HEK293 (cell line): Measurements from ENCODE around the gene TMEM238L.

Experiments
- CTCF ChIA-PET: fragments of 350-600 bp; formaldehyde crosslinking; extraction: SDS; loops from one replicate; lab custom pipeline; 2021; ENCODE audit warnings: antibody characterized with exemption; lab: Yijun Ruan, JAX
- POLR2A ChIA-PET: fragments of 300-600 bp; formaldehyde crosslinking; extraction: SDS; loops from one replicate; lab custom pipeline; 2020; ENCODE audit warnings: antibody characterized with exemption, inconsistent platforms; lab: Yijun Ruan, JAX
- H3K27ac ChIP-seq: fragments of 200-500 bp; sonication (Bioruptor generic); 2 replicates; pipeline ENCODE4 v1.5.1; 2014; ENCODE audit warnings: low read depth, low read length, control low read depth, inconsistent platforms; ENCODE audit errors: extremely low read depth
- H3K36me3 ChIP-seq, 2 experiments: fragments of 200-500 bp in 1 of 2; sonication (Bioruptor generic) in 1 of 2; 1 replicate in 1 of 2; 2 replicates in 1 of 2; pipeline ENCODE4 v1.5.1; 2014 to 2017; ENCODE audit warnings: inconsistent platforms in 2 of 2, low read length in 2 of 2; ENCODE audit not compliant: control insufficient read depth in 2 of 2, insufficient read depth in 1 of 2
- H3K4me1 ChIP-seq: fragments of 200-500 bp; sonication (Bioruptor generic); 2 replicates; pipeline ENCODE4 v1.5.1; 2014; ENCODE audit warnings: mild to moderate bottlenecking, low read length, inconsistent platforms; ENCODE audit not compliant: control insufficient read depth, insufficient read depth
- H3K4me3 ChIP-seq: 2 replicates; pipeline ENCODE4 v1.5.1; 2011; ENCODE audit warnings: low read depth, mild to moderate bottlenecking, control low read depth, low read length, moderate library complexity
- H3K9me3 ChIP-seq: fragments of 200-500 bp; sonication (Bioruptor generic); 2 replicates; pipeline ENCODE4 v1.5.1; 2014; ENCODE audit warnings: low read depth, low read length, inconsistent platforms; ENCODE audit not compliant: control insufficient read depth, insufficient read depth
- GLI2 ChIP-seq: fragments of 450-650 bp; formaldehyde crosslinking; IDR thresholded peaks from 2 replicates; pipeline ENCODE4; 2017; ENCODE audit warnings: missing biosample characterization, missing genetic modification characterization, low read depth, borderline replicate concordance
- GLIS2 ChIP-seq: fragments of 450-650 bp; formaldehyde crosslinking; IDR thresholded peaks from 2 replicates; pipeline ENCODE4 v1.5.1; 2016; ENCODE audit warnings: missing biosample characterization, missing genetic modification characterization
- IKZF3 ChIP-seq: fragments of 450-650 bp; IDR thresholded peaks from 2 replicates; pipeline ENCODE4 v1.5.0; 2018; ENCODE audit warnings: missing biosample characterization, mild to moderate bottlenecking, missing genetic modification characterization, moderate library complexity
- MYNN ChIP-seq: fragments of 450-650 bp; formaldehyde crosslinking; IDR thresholded peaks from 2 replicates; pipeline ENCODE4 v1.5.1; 2016; ENCODE audit warnings: missing biosample characterization, missing genetic modification characterization, borderline replicate concordance
- YY1 ChIP-seq: fragments of 450-650 bp; formaldehyde crosslinking; IDR thresholded peaks from 2 replicates; pipeline ENCODE4 v1.5.1; 2018; ENCODE audit warnings: missing biosample characterization, missing genetic modification characterization
- YY2 ChIP-seq: fragments of 450-650 bp; formaldehyde crosslinking; IDR thresholded peaks from 2 replicates; pipeline ENCODE4 v1.5.1; 2016; ENCODE audit warnings: missing biosample characterization, missing genetic modification characterization
- ZBTB17 ChIP-seq: fragments of 450-650 bp; formaldehyde crosslinking; IDR thresholded peaks from 2 replicates; pipeline ENCODE4 v1.5.1; 2016; ENCODE audit warnings: missing biosample characterization, missing genetic modification characterization
- ZBTB20 ChIP-seq: fragments of 450-650 bp; formaldehyde crosslinking; IDR thresholded peaks from 2 replicates; pipeline ENCODE4 v1.5.1; 2016; ENCODE audit warnings: missing biosample characterization, missing genetic modification characterization
- ZBTB44 ChIP-seq: fragments of 450-650 bp; IDR thresholded peaks from 2 replicates; pipeline ENCODE4 v1.5.1; 2018; ENCODE audit warnings: missing biosample characterization, mild to moderate bottlenecking, missing genetic modification characterization
- ZBTB48 ChIP-seq: fragments of 450-650 bp; formaldehyde crosslinking; IDR thresholded peaks from 2 replicates; pipeline ENCODE4 v1.5.1; 2016; ENCODE audit warnings: missing biosample characterization, missing genetic modification characterization
- ZBTB49 ChIP-seq: fragments of 450-650 bp; formaldehyde crosslinking; IDR thresholded peaks from 2 replicates; pipeline ENCODE4 v1.5.1; 2016; ENCODE audit warnings: missing biosample characterization, missing genetic modification characterization, low read depth
- ZNF138 ChIP-seq: fragments of 450-650 bp; formaldehyde crosslinking; IDR thresholded peaks from 2 replicates; pipeline ENCODE4 v1.5.1; 2016; ENCODE audit warnings: missing biosample characterization, missing genetic modification characterization, borderline replicate concordance
- ZNF140 ChIP-seq: fragments of 450-650 bp; formaldehyde crosslinking; IDR thresholded peaks from 2 replicates; pipeline ENCODE4 v1.5.1; 2016; ENCODE audit warnings: missing biosample characterization, missing genetic modification characterization
- ZNF214 ChIP-seq: fragments of 450-650 bp; formaldehyde crosslinking; IDR thresholded peaks from 2 replicates; pipeline ENCODE4 v1.5.1; 2017; ENCODE audit warnings: missing biosample characterization, mild to moderate bottlenecking, missing genetic modification characterization, borderline replicate concordance
- ZNF426 ChIP-seq: fragments of 450-650 bp; formaldehyde crosslinking; IDR thresholded peaks from 2 replicates; pipeline ENCODE4 v1.5.1; 2017; ENCODE audit warnings: missing biosample characterization, missing genetic modification characterization, mild to moderate bottlenecking, inconsistent platforms, moderate library complexity
- ZNF473 ChIP-seq: fragments of 450-650 bp; formaldehyde crosslinking; IDR thresholded peaks from 2 replicates; pipeline ENCODE4 v1.5.1; 2017; ENCODE audit warnings: missing biosample characterization, missing genetic modification characterization
- ZNF521 ChIP-seq: fragments of 450-650 bp; formaldehyde crosslinking; IDR thresholded peaks from 2 replicates; pipeline ENCODE4 v1.5.1; 2017; ENCODE audit warnings: missing biosample characterization, mild to moderate bottlenecking, missing genetic modification characterization
- ZNF548 ChIP-seq: fragments of 450-650 bp; formaldehyde crosslinking; IDR thresholded peaks from 2 replicates; pipeline ENCODE4 v1.5.1; 2016; ENCODE audit warnings: missing biosample characterization, missing genetic modification characterization
- ZNF621 ChIP-seq: fragments of 450-650 bp; formaldehyde crosslinking; IDR thresholded peaks from 2 replicates; pipeline ENCODE4 v1.5.1; 2017; ENCODE audit warnings: missing biosample characterization, missing genetic modification characterization
- ZNF664 ChIP-seq: fragments of 450-650 bp; formaldehyde crosslinking; IDR thresholded peaks from 2 replicates; pipeline ENCODE4 v1.5.1; 2016; ENCODE audit warnings: missing biosample characterization, missing genetic modification characterization
- ZNF768 ChIP-seq: fragments of 450-650 bp; formaldehyde crosslinking; IDR thresholded peaks from 2 replicates; pipeline ENCODE4 v1.5.1; 2018; ENCODE audit warnings: missing biosample characterization, mild to moderate bottlenecking, missing genetic modification characterization
- ZNF830 ChIP-seq: fragments of 450-650 bp; IDR thresholded peaks from 2 replicates; pipeline ENCODE4 v1.5.0; 2018; ENCODE audit warnings: missing biosample characterization, missing genetic modification characterization, low read depth, mild to moderate bottlenecking, moderate library complexity
- ZSCAN30 ChIP-seq: fragments of 450-650 bp; IDR thresholded peaks from 2 replicates; pipeline ENCODE4 v1.5.1; 2018; ENCODE audit warnings: missing biosample characterization, mild to moderate bottlenecking, missing genetic modification characterization, moderate library complexity
- TF ChIP-seq, protein P1 (sequence below): fragments of 450-650 bp; IDR thresholded peaks from 2 replicates; pipeline ENCODE4 v1.5.1; 2018; ENCODE audit warnings: missing biosample characterization, missing genetic modification characterization
- TF ChIP-seq, protein P2 (sequence below): fragments of 450-650 bp; formaldehyde crosslinking; IDR thresholded peaks from 2 replicates; pipeline ENCODE4 v1.5.1; 2016; ENCODE audit warnings: missing biosample characterization, missing genetic modification characterization

TMEM238L gene

DNA sequence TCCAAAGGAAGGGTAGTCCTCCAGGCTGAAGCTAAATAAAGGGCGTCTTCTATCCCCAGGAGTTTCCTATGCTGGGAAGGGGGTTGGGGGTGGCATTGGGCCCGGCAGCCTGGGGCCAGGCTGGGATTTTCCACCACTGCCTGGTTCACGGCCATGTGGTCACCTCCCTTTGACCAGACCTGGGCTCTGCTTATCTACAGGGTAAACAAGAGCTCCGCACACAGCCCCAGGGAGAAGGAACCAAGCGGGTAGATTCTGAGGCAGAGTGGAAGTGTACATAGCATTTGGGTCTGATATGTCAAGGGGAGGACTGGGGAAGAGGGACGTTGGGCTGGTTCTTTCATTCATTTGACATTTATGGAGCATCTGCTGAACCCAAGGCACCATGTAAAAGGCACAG lies 46.8 kb downstream of the TMEM238L start:
- ChIA-PET POLR2A (no interaction called here), CTCF (interaction anchor here (1.0 kb wide), 1 partner anchor 88 kb away, joined by 4 read pairs; no protein-coding TSS in a partner anchor)
- Histone ChIP-seq H3K9me3 (no peaks in the 10 kb centered on the region), H3K36me3 (no peaks in the 10 kb centered on the region), H3K27ac (no peak overlapping the region), H3K4me1 (no peaks in the 10 kb centered on the region), H3K4me3 (no peak overlapping the region)
- TF ChIP-seq, protein P1, sequence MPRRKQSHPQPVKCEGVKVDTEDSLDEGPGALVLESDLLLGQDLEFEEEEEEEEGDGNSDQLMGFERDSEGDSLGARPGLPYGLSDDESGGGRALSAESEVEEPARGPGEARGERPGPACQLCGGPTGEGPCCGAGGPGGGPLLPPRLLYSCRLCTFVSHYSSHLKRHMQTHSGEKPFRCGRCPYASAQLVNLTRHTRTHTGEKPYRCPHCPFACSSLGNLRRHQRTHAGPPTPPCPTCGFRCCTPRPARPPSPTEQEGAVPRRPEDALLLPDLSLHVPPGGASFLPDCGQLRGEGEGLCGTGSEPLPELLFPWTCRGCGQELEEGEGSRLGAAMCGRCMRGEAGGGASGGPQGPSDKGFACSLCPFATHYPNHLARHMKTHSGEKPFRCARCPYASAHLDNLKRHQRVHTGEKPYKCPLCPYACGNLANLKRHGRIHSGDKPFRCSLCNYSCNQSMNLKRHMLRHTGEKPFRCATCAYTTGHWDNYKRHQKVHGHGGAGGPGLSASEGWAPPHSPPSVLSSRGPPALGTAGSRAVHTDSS (tag by site-specific recombination): no peak
- TF ChIP-seq ZSCAN30 (tag by site-specific recombination) (no peak), ZNF426 (tag by site-specific recombination) (no peak), YY1 (no peak), ZNF664 (tag by site-specific recombination) (no peak), ZNF140 (tag by site-specific recombination) (no peak), ZNF521 (no peak), MYNN (tag by site-specific recombination) (no peak), ZNF138 (tag by site-specific recombination) (no peak), ZNF830 (tag by site-specific recombination) (no peak), GLI2 (tag by site-specific recombination) (no peak), ZNF768 (tag by site-specific recombination) (no peak), ZNF473 (tag by site-specific recombination) (no peak), ZNF548 (tag by site-specific recombination) (no peak), ZBTB44 (no peak), ZNF621 (tag by site-specific recombination) (no peak), IKZF3 (tag by site-specific recombination) (no peak)
- TF ChIP-seq, protein P2, sequence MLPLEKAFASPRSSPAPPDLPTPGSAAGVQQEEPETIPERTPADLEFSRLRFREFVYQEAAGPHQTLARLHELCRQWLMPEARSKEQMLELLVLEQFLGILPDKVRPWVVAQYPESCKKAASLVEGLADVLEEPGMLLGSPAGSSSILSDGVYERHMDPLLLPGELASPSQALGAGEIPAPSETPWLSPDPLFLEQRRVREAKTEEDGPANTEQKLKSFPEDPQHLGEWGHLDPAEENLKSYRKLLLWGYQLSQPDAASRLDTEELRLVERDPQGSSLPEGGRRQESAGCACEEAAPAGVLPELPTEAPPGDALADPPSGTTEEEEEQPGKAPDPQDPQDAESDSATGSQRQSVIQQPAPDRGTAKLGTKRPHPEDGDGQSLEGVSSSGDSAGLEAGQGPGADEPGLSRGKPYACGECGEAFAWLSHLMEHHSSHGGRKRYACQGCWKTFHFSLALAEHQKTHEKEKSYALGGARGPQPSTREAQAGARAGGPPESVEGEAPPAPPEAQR (tag by site-specific recombination): no peak

DNA sequence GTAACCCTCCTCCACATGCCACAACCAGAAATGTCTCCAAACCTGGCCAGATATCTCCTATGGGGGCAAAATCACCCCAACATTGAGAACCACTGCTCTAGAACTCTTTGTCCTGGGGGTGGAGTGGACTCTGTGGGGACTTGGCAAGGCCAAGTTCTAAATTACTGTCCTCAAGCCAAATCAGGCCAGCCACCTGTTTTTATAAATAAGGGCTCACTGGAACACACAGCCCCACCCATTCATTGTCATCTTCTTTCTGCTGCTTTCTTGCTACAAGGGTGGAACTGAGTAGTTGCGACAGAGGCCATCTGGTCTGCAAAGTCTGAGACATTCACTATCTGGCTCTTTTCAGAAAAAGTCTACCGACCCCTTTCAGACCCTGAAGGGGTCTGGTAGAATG lies 47.3 kb downstream of the TMEM238L start:
- ChIA-PET POLR2A (no interaction called here), CTCF (interaction anchor here (1.0 kb wide), 1 partner anchor 88 kb away, joined by 4 read pairs; no protein-coding TSS in a partner anchor)

More for the DNA sequence above, 47.3 kb downstream of the TMEM238L start:
- TF ChIP-seq ZBTB49 (no peak), YY2 (no peak), ZNF214 (no peak), GLIS2 (tag by site-specific recombination) (no peak), ZBTB48 (no peak), ZBTB17 (no peak), ZBTB20 (tag by site-specific recombination) (no peak)
- Histone ChIP-seq H3K27ac (no peak overlapping the region), H3K9me3 (no peaks in the 10 kb centered on the region), H3K36me3 (no peaks in the 10 kb centered on the region), H3K4me3 (no peak overlapping the region), H3K4me1 (no peaks in the 10 kb centered on the region)
